Left hindlimb (tissue), 1 donor: ENCODE data around the gene CTTNBP2.

ENCODE experiments used
- DNase-seq: peaks from one replicate; pipeline ENCODE4 v3.0.0-alpha.2; 2018

Gene CTTNBP2

GRCh38 chr7:117824592-117824991 is 48.6 kb downstream of the CTTNBP2 start:
- DNase-seq: no peak

DNA sequence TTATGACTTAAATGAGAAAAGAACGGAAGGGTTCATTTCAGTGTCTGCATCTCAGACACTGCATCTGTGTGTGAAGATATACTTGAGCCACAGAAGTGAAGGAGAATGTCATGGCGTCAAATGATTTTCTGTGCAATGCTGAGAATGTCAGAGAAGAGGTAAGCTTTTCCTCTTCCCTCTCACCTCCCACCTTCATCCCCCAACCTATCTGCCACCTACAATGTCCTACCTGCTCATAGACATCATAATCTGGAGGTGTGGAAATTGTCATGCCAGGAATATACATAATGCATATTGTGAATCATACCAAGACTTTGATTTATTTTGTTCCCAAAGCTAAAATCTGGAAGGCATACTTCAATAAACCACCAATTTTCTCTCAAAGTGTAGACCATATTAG is 53.7 kb downstream of the CTTNBP2 start:
- no peak for DNase-seq

GRCh38 chr7:117818232-117818631 is 55.0 kb downstream of the CTTNBP2 start:
- DNase-seq: no peak

DNA sequence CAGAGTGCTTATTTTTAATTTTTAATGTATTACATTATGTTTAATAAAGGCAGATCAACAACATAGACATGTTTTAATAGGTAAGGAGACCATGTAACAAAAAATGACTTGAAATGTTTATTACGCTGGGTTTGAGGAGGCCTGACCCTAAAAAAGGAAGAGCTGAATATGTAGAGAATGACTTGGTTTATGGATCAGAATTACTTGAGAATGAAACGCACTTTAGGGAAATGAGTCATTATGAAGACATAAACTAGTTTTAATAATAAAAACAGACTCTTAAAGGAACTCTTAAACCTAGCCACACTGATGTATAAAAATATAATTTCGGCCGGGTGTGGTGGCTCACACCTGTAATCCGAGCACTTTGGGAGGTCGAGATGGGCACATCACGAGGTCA is 56.5 kb downstream of the CTTNBP2 start:
- no peak for DNase-seq

- no peak for DNase-seq
Measured at GRCh38 chr7:117811696-117812095, 61.5 kb downstream of the CTTNBP2 start.

DNA sequence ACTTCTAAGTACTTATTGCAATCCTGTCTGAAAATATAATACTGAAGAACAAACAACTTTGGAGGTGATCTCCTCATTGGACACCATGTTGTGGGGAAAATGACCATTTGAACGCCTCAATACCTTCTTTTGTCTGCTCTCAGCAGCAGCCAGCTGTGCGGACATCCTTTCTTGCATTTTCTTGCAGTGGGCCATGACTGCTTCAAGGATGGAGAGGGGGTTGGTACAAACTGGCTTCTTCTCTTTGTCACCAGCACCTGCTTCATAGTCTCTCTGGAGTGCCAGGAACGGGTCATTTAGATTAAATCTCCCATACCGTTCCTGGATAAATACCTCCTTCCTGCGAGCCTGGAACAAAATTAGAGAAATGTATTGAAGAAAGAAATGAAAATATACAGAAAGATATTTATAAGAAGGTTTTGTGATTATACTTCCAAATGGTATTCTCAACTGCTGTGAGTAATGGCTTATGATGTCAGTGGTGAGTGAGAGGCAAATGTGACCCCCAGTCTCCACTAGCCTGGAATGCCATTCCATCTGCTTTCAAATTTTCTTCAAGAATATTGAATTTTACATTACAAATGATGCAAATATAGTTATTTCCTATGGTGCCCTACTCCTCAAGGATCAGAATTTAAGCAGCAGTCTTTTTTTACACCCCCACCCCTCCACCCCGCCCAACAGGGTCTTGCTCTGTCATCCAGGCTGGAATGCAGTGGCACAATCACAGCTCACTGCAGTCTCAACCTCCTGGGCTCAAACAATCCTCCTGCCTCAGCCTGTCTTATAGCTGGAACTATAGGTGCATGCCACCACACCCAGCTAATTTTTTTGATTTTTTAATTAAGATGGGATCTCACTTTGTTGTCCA is 62.4 kb downstream of the CTTNBP2 start:
- DNase-seq: no peak

DNA sequence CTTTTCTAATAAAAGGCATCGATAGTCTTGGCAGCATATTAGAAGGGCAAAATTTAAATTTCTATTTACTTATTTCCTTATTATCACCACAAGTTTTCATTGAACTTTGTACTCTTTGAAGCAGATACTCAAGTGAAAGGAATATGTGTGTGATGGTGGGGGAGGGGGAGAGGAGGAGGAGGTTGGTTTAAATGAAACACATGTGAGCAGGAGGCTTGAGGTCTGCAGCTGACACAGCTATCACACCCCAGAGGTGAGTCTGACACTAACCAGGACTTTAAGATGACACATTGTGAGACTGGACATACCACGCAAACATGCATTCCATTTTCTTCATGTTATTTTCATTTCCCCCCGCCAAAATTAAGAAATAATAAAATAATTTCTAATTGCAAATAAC is 63.3 kb downstream of the CTTNBP2 start:
- no peak for DNase-seq

- DNase-seq: no peak
Measured at GRCh38 chr7:117808910-117809705, 64.1 kb downstream of the CTTNBP2 start.

DNA sequence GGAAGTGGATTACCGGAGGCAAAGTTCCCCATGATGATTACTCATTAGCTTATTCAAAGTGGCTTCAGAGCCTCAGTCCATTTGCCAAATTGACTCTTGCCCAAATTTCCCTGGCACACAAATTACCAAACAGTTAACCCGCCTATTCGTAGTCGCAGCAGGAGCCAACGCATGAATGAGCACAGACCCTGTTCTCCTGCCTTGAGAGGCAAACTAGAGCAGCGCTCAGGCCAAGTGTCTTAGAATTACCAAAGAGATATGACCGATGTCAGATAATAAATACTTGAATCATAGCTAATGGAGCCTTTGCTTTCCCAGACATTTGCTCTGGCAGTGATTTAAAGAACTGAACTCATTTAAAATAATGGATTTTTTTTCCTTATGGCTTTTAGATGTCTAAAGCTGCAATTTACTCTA is 64.9 kb downstream of the CTTNBP2 start:
- DNase-seq: peak; percentile 65

- DNase-seq: no peak
Measured at GRCh38 chr7:117807676-117808075, 65.6 kb downstream of the CTTNBP2 start.

DNA sequence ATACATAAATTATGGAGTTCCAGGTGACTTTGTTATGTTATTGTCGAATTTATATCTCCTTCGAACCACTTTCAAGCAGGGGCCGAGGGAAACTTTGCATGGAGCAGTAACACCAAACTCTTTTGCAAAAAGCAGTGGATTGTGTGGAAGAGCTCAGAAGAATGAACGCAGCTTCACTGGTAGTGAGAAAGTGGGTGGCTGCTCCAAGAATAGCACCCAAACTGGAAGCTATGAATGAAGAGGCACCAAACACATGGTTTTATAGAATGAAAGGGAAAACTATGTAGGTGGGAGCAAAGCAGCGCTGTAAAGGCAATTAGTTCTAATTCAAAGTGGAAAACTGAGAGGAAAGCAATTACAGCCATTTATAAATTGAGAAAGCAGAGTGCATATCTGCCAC is 67.2 kb downstream of the CTTNBP2 start:
- DNase-seq: no peak

- DNase-seq: no peak
Measured at GRCh38 chr7:117805241-117805640, 68.0 kb downstream of the CTTNBP2 start.

DNA sequence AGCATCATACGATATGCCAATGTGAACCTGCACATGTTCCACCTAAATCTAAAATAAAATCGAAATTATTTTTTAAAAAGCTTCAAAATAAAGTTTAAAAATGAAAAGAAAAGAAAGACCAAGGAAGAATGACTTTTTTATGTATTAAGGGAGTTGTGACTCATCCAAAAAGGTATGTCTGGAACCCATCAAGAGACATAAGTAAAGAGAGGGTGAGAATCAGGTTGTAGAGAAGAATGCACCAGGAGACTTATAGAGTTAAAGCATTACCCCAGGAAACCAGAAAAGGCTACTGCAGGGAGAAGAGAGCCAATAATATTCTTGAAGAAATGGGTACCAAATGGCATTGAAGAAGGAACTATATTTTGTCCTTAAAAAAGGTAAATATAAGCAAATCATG is 69.8 kb downstream of the CTTNBP2 start:
- DNase-seq: no peak

DNA sequence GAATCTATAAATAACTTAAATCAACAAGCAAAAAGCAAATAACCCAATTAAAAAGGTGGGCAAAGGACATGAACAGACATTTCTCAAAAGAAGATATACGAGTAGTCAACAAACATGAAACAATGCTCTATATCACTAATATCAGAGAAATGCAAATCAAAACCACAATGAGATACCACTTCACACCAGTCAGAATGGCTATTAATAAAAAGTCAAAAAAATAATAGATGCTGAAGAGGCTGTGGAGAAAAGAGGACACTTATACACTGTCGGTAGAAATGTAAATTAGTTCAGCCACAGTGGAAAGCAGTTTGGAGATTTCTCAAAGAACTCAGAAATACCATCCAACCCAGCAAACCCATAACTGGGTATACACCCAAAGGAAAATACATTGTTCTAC is 70.6 kb downstream of the CTTNBP2 start:
- no peak for DNase-seq

GRCh38 chr7:117800841-117801240 is 72.4 kb downstream of the CTTNBP2 start:
- DNase-seq: no peak

- DNase-seq: no peak
Measured at GRCh38 chr7:117800406-117800805, 72.8 kb downstream of the CTTNBP2 start.

DNA sequence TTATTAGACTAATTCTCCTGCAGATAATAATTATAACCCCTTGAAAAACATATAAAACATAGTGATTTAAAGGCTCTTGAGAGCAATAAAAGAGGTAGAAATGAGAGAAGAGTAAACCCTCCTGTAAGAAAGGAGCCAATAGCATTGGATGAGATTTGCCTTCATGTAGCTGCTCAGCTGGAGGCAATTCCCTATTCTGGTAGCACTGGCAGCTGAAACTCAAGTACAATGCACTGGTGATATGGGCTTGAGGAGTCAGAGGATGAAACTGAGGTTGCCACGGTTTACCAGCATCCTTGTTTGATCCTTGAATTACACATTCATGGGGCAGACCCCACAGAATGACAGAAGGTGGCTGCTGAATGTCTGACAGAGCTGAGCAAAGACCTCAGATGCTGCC is 76.4 kb downstream of the CTTNBP2 start:
- no peak for DNase-seq

DNA sequence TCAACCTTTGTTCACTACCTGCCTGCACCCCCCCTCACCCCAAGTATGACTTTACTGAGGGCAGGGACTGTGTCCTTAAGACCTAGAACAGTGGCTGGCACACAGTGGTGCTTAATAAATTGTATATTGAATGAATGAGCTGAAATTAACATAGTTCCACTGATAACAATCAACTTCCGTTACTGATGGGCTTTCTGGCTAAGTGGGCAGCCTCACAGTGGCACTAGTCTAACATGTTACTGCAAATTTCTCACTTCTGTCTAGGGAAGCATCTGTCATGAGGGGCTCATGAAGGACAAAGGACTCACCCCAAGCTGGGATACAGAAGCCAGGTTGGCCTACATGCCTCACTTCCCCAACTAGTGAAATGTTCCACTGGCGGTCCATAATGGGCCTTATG is 79.3 kb downstream of the CTTNBP2 start:
- DNase-seq: no peak

- DNase-seq: no peak
Measured at GRCh38 chr7:117793521-117793920, 79.7 kb downstream of the CTTNBP2 start.

DNA sequence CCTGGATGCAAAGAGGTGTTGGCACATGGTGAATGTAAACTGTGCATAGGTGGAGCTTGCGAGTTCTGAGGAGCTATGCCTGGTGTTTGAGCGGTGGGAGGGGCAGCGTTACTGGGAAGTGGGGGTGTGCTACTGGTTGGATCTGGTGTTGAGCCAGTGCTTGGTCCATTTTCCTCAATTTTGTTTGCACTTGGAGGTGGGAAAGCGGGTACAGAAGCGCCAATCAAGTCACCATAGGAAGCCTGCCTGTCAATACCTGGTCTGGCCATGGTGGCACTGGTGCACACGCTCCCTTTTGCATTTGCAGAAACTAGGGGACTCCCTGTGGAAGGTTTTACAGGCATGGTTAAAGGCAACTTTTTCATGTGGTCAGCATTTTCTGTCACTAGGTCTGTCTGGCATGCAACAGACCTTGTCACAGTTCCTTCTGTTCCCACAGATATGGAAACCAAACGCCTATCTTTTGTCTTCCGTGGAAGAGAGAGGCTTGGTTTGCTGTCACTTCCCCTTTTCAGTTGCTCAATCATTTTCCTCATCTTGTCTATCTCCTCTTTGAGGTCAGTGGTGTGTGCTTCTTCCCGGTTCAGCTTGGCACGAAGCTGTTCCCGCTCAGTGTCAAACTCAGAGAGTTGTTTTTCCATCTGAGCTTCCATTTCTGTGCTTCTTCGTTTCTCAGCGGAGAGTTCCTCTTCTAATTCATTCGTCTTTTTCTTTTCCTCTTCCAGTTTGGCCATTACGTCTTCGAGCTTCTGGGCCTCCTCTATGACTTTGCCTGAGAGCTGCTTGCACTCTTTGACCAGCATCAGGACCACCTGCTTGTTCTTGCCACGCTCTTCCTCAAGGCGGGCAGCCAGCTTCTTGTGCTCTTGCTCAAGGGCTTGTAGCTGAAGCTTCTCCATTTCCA is 81.1 kb downstream of the CTTNBP2 start:
- DNase-seq: no peak

GRCh38 chr7:117790731-117791130 is 82.5 kb downstream of the CTTNBP2 start:
- DNase-seq: no peak

DNA sequence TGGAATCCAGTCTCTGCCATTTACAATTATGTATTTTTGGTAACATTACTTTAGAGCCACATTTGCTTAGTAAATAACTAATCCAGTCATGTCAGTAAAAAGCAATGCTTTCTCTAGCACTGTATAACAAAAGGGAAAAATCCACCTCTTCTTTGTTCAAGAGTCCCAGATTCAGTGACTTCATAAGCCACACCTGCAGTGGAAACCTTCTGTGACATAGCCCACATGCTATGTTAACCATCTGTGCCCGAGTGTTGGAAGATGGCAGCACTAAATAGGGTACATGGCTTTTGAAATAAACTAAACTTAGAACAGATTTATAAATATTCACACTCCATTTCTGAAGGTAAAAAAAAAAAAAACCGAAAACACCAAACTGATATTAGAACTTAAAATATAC is 83.0 kb downstream of the CTTNBP2 start:
- no peak for DNase-seq

DNA sequence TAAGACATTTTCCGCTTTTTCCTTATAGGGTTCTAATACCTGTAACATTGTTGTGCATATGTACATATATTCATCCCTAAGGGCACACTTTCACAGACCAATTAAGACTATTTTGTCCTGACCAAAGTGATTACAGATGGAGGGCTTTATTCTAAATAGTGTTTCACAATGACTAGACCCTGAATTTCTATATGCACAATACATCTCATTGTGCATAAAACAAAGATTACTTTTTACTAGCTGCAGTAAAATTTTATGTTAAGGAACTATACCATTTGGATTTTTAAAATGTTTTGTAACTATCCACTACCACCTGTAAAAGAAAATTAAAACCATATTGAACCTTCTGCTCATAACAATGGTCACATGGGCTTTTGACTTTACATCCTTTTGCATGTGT is 87.8 kb downstream of the CTTNBP2 start:
- no peak for DNase-seq
